ENCODE results near the gene HERC2.
A peak's percentile ranks its signal among the peaks of the same experiment; 100 is the strongest.
"Not testable (repeated sequence)": the region's sequence is repeated elsewhere in the genome, so short reads cannot be mapped to it uniquely, and the experiment has no call there.

The HERC2 gene

GRCh38 chr15:28273468-28273867 is 48.5 kb downstream of the HERC2 start:
- peak; percentile 1 for DNase-seq

DNA sequence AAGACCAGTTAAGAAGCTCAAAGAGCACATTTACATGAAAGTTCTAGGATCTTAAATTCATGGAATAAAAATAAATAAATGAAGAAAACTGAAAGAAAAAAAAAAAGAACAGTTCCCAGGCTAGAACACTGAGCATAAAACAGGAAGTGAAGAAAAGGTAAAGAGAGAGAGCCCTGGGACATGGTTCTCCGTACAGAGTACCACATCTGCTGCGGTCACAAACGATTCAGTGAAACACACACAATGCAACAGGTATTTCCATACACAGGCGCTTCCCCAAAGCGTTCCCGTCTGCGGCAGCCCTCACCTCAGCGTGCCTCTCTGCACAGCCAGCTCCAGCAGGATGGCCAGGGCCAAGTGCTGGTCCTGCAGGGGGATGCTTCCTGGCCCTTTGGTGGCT is 49.4 kb downstream of the HERC2 start:
- DNase-seq: no peak

DNA sequence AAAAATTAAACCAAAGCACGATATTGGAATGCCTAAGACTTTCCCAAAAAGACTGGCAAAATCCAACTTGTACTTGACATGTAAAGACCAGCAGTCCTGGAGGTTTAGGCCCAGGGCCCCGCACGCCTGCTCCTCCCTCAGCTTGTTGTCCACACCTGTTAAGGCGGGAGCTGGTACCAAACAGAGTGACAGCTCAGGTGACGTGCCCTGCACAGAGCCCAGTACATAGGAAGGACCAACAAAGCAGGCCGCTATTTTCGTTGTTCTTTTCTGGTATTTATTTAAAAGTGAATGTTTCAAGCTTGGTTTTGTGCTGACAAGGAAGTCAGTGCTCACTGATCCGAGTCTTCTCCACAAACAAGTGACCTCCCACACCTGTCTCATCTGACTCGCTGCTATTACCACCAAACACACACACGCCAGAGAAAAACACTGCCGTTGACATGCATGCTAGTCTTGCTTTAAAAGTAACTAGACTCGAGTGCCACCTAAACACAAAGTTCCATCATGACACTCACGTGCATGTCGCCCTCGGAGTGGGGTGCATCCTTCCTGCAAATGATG is 50.2 kb downstream of the HERC2 start:
- no peak for DNase-seq

DNA sequence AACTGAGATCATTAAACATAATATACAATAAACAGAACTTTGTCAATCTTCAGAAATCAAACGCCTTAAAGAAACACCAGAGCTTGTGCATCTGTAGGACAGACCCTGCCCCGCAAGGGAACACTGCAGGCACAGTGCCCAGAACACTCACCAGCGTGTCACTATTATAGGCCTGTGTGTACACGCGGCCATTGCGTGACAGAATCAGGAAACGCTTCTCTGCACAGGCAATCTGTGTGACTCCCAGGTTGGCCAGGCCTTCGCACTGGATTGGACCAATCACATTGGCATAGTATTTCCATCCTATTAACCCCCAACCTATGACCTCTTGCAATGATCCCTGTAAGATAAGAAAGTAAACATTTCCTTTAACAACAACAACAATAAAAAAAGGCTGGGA is 52.9 kb downstream of the HERC2 start:
- DNase-seq: no peak

DNA sequence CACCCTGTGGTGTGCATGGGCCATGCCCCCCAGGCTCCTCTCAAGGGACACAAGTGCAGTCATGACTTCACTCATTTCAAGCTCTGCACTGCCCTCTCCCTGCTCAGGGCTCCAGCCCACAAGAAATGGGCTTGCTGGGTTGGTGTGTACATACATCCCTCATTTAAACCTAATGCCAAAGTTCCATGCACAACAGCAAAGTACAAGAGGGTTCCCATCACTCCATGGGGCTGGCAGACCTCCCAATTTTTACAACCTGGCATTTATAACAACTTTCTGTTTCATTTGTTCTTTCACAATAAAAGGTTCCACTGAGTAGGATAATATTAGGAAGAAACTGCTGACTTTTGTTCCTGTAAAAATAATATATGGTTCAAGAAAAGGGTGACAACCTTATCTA is 54.3 kb downstream of the HERC2 start:
- DNase-seq: no peak

DNA sequence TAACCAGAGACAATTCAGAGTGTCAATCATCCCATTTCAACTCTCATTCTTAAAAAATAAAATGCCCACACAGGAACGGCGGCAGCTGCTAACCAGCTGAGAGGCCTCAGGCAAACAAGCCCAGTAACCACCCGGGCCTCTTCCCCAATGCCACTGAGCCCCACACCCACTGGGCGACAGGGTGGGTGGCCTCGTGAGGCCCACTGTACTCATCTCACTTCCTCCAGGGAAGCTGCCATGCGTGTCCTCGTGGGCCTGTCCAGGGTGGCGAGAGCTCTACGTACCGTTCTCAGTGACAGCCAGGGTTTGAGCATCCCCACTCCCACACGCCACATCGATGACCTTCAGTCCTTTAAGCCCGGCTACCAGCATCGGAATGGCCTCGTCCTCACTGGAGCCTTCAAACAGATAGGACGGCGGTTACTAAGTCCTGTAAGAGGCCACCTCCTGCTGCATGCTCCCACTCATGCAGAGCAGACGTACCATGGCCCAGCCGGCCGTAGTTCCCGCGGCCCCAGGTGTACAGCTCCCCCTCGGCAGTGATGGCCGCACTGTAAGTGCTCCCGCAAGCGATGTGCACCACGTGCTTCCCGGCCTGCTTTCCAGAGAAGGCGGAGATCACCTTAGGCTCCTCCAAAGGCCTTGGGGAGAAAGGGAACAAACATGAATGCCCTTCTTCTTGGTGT is 56.5 kb downstream of the HERC2 start:
- no peak for DNase-seq

DNA sequence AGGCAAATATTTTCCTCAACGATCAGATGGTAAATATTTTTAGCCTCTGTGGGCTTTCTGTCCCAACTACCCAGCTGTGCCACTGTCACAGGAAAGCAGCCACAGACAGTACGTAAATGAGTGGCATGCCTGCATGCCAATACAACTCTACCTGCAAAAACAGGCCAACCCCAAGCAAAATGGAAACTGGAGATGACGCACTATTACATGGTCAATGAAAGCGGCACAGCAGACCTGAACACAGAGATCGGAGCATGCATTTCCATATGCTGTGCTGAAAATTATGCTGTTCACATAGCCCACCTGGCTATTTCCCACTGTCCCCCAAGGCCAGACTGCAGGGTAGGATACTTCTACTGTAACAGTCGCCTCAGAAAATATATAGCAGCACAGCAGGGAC is 57.8 kb downstream of the HERC2 start:
- DNase-seq: no peak

GRCh38 chr15:28262438-28262837 is 59.5 kb downstream of the HERC2 start:
- DNase-seq: no peak

DNA sequence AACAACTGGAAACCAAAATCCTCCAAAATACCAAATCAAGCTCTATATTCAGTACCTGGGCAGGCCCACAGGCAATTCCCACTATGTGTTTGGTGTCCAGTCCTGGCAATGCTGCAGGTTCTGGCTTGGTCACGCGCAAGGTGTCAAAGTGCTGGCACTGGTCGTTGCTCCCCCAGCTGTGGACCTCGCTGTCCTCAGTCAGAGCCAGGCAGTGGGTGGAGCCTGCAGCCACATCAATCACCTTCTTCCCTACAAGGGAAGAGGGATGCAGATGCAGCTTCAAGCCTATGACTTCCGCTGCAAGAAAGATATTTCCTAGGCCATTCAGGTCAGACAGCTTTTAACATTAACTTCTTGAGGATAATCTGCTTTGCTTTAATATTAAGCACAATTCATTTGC is 61.3 kb downstream of the HERC2 start:
- DNase-seq: no peak

- DNase-seq: no peak
Measured at GRCh38 chr15:28260317-28260716, 61.7 kb downstream of the HERC2 start.

DNA sequence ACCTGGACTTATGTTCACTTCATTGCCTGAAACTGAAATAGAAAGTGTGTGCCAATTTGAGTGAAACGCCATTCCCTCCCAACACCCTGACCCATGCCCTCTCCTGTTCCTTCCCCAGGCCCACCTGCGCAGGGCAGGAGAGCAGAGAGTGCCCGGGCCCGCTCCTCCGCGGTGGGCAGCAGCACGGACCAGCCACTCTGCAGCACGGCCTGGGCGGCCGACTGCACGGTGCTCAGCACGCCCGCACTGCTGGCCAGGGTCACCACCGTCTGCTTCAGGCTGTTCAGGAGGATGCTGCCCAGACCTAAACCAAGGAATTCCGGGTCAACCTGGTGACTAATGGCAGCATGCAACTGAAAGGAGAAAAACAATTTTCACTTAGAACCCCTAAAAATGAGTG is 66.0 kb downstream of the HERC2 start:
- no peak for DNase-seq

DNA sequence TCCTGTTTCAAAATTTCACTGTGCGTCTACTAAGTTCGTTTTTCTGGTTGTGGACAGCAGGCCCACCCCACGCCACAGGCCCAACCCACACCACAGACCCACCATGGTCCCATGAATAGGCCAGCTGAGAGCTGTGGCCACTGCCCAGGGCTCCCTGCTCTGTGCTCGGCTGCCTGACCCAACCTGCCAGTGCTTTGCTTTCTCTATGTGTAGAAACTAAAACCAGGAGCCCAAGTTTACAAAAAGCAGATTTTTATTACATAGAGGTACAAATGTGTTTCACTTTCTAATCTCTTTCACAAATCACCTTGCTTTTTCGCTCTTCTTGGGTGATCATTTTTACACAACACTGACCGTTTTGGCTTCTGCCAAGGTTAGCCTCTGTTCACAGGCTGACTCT is 69.1 kb downstream of the HERC2 start:
- DNase-seq: no peak

GRCh38 chr15:28246605-28247004 is 75.4 kb downstream of the HERC2 start:
- no peak for DNase-seq

- DNase-seq: no peak
Measured at GRCh38 chr15:28243901-28244300, 78.1 kb downstream of the HERC2 start.

DNA sequence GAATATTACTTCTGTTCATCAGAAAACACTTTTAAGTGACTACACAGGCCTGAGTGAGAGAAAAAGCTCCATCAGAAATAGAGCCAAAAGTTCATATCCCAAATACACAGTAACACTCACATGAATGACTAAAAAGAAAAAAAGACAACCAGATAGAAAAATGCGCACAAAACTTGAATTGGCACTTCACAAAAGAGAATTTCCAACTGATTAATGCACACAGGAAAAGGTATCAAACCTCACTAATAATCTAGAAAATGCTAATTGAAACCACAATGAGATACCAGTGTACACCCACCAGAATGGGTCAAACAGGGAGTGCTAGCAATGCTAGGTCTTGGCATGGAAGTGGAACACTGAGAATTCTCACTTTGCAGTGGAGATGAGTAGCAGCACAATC is 78.6 kb downstream of the HERC2 start:
- no peak for DNase-seq

- not testable (repeated sequence) for DNase-seq
Measured at GRCh38 chr15:28238296-28238695, 83.7 kb downstream of the HERC2 start.

DNA sequence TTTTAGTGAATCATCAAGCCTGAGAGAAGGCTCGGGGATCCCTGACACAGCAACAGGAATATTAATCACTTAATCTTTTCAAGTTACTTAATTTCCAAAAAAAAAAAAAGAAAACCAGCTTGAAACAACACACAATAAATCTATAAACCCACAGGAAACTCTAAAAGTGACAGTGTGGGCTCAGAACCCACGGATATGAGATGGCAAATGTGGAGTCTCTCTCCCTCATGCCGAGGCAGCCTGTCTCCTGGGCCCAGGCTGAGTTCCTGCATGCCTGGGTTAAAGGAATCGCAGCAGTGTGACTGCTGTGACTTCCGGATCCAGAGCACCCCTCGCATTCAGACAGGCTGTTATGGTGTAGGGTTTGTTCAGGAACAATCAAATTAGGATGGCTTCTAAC is 90.2 kb downstream of the HERC2 start:
- not testable (repeated sequence) for DNase-seq

- not testable (repeated sequence) for DNase-seq
Measured at GRCh38 chr15:28231336-28231735, 90.6 kb downstream of the HERC2 start.

- not testable (repeated sequence) for DNase-seq
Measured at GRCh38 chr15:28228990-28229640, 92.9 kb downstream of the HERC2 start.

- no peak for DNase-seq
Measured at GRCh38 chr15:28228096-28228495, 93.9 kb downstream of the HERC2 start.

DNA sequence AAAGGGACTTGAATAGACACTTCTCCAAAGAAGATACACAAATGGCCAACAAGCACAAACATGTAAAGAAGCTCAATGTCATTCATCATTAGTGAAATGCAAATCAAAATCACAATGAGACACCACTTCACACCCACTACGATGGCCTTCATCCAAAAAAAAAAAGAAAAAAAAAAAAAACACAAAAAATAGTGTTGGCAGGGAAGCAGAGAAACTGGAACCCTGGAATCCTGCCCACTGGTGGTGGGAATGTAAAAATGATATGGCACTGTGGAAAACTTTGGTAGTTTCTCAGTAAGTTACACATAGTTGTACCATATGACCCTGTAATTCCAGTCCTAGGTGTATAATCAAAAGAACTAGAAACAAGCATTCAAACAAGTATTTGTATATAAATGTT is 94.7 kb downstream of the HERC2 start:
- peak; percentile 13 for DNase-seq

DNA sequence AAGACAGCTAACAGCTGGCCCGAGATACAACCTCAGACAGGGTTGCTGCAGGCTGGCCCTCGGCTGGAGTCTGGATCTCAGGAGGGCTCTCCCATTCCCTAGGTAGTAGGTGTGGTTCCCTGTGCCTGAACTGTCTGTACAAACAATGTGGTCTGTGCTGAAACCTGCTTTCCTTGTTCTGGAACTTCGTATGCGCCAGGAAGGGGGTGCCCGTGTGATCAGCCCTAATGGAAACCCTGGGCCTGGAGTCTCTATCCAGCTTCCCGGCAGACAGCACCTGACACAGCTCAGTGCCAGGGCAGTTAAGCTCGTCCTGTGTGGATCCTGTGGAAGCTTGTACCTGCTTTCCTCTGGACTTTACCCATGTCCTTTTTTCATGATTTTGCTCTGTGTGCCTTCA is 99.4 kb downstream of the HERC2 start:
- DNase-seq: not testable (repeated sequence)

GRCh38 chr15:28221696-28222095 is 100.3 kb downstream of the HERC2 start:
- DNase-seq: not testable (repeated sequence)

GRCh38 chr15:28219116-28219515 is 102.9 kb downstream of the HERC2 start:
- DNase-seq: no peak
